Liver (tissue), 9 donors: ENCODE measurements around the gene DCXR. TPM values are rescaled to one million over a fixed set of nuclear protein-coding genes. Genes with fewer than 3 reads are reported as not detected.

Source experiments
- DNase-seq: peaks from one replicate; pipeline ENCODE4 v3.0.0-alpha.2; 2017; ENCODE audit warnings: low spot score
- H3K27ac ChIP-seq, 2 donors: one replicate each; pipeline ENCODE4 v1.7.0; 2013; ENCODE audit warnings: inconsistent platforms in 2 of 2, low read length in 2 of 2, control low read depth in 1 of 2, low read depth in 1 of 2, mild to moderate bottlenecking in 1 of 2
- H3K27me3 ChIP-seq, 4 donors: one replicate each; pipeline versions ENCODE4 v1.6.1 to v1.7.0; 2013; ENCODE audit warnings: low read length in 3 of 4, inconsistent platforms in 1 of 4, mild to moderate bottlenecking in 1 of 4, moderate library complexity in 1 of 4; ENCODE audit not compliant: control insufficient read depth in 4 of 4, insufficient read depth in 4 of 4
- H3K36me3 ChIP-seq, 4 donors: one replicate each; pipeline versions ENCODE4 v1.6.1 to v1.7.0; 2013; ENCODE audit warnings: low read length in 3 of 4, mild to moderate bottlenecking in 3 of 4, low read depth in 1 of 4, moderate library complexity in 1 of 4; ENCODE audit not compliant: control insufficient read depth in 4 of 4, insufficient read depth in 3 of 4
- H3K4me1 ChIP-seq, 4 donors: one replicate each; pipeline versions ENCODE4 v1.6.1 to v1.7.0; 2013; ENCODE audit warnings: low read length in 3 of 4, mild to moderate bottlenecking in 3 of 4, moderate library complexity in 1 of 4; ENCODE audit not compliant: control insufficient read depth in 4 of 4, insufficient read depth in 4 of 4
- H3K4me3 ChIP-seq, 3 donors: one replicate each; pipeline versions ENCODE4 v1.6.1 to v1.7.0; 2013; ENCODE audit warnings: low read length in 3 of 3, control low read depth in 1 of 3, low read depth in 1 of 3, mild to moderate bottlenecking in 1 of 3
- H3K9ac ChIP-seq, 2 donors: one replicate each; pipeline ENCODE4 v1.7.0; 2013; ENCODE audit warnings: low read length in 2 of 2, mild to moderate bottlenecking in 2 of 2, moderate library complexity in 2 of 2, control low read depth in 1 of 2, low read depth in 1 of 2
- H3K9me3 ChIP-seq, 4 donors: one replicate each; pipeline versions ENCODE4 v1.6.1 to v1.7.0; 2013; ENCODE audit warnings: low read length in 3 of 4; ENCODE audit not compliant: control insufficient read depth in 4 of 4
- ATF3 ChIP-seq: IDR thresholded peaks from 2 replicates; pipeline ENCODE4 v1.6.1; 2016; ENCODE audit warnings: antibody characterized with exemption
- CTCF ChIP-seq: fragments of 150-350 bp; IDR thresholded peaks from 2 replicates; pipeline ENCODE4 v1.5.1; 2017; ENCODE audit warnings: improper control_type of control experiment, low read depth, low read length; ENCODE audit not compliant: missing input control
- EGR1 ChIP-seq, 2 donors: IDR thresholded peaks; 2 replicates each; pipeline ENCODE4 v1.6.1; 2016 to 2018; ENCODE audit warnings: antibody characterized with exemption in 2 of 2, low read depth in 2 of 2
- FOXA1 ChIP-seq: IDR thresholded peaks from 2 replicates; pipeline ENCODE4 v1.6.1; 2016; ENCODE audit warnings: antibody characterized with exemption
- FOXA2 ChIP-seq: IDR thresholded peaks from 2 replicates; pipeline ENCODE4 v1.6.1; 2016; ENCODE audit warnings: antibody characterized with exemption
- GABPA ChIP-seq, 2 donors: IDR thresholded peaks in 1 of 2; conservative IDR thresholded peaks in 1 of 2; 2 replicates each; pipeline ENCODE4 v1.6.1; 2016; ENCODE audit warnings: antibody characterized with exemption in 2 of 2, mild to moderate bottlenecking in 1 of 2, moderate library complexity in 1 of 2
- HNF4A ChIP-seq, 2 donors: conservative IDR thresholded peaks; 2 replicates each; pipeline ENCODE4 v1.6.1; 2016; ENCODE audit warnings: antibody characterized with exemption in 2 of 2, mild to moderate bottlenecking in 2 of 2
- HNF4G ChIP-seq: IDR thresholded peaks from 2 replicates; pipeline ENCODE4 v1.6.1; 2016; ENCODE audit warnings: antibody characterized with exemption
- JUND ChIP-seq, 2 donors: IDR thresholded peaks; 2 replicates each; pipeline ENCODE4 v1.6.1; 2016; ENCODE audit warnings: antibody characterized with exemption in 2 of 2
- MAX ChIP-seq: IDR thresholded peaks from 2 replicates; pipeline ENCODE4 v1.6.1; 2016; ENCODE audit warnings: antibody characterized with exemption
- NR2F2 ChIP-seq: IDR thresholded peaks from 2 replicates; pipeline ENCODE4 v1.6.1; 2016; ENCODE audit warnings: antibody characterized with exemption
- RAD21 ChIP-seq, 2 donors: IDR thresholded peaks; 2 replicates each; pipeline ENCODE4 v1.6.1; 2016; ENCODE audit warnings: antibody characterized with exemption in 2 of 2, mild to moderate bottlenecking in 2 of 2
- REST ChIP-seq: IDR thresholded peaks from 2 replicates; pipeline ENCODE4 v1.6.1; 2016; ENCODE audit warnings: antibody characterized with exemption, mild to moderate bottlenecking
- RXRA ChIP-seq, 2 donors: IDR thresholded peaks; 2 replicates each; pipeline ENCODE4 v1.6.1; 2017 to 2018; ENCODE audit warnings: antibody characterized with exemption in 2 of 2, mild to moderate bottlenecking in 1 of 2
- SP1 ChIP-seq: IDR thresholded peaks from 2 replicates; pipeline ENCODE4 v1.6.1; 2018; ENCODE audit warnings: antibody characterized with exemption, mild to moderate bottlenecking
- TAF1 ChIP-seq: conservative IDR thresholded peaks from 2 replicates; pipeline ENCODE4 v1.6.1; 2016; ENCODE audit warnings: antibody characterized with exemption, mild to moderate bottlenecking
- YY1 ChIP-seq: IDR thresholded peaks from 2 replicates; pipeline ENCODE4 v1.6.1; 2016; ENCODE audit warnings: antibody characterized with exemption, mild to moderate bottlenecking
- ZBTB33 ChIP-seq: IDR thresholded peaks from 2 replicates; pipeline ENCODE4 v1.6.1; 2016; ENCODE audit warnings: antibody characterized with exemption
- WGBS: extraction: QIAGEN DNeasy Blood & Tissue Kit; methylation state at CpG from one replicate; pipeline ENCODE4 v1.1.7; 2013; 5-methylcytosine and 5-hydroxymethylcytosine counted together
- polyA plus RNA-seq, 2 donors: library from polyadenylated mRNA; stranded (reverse) in 1 of 2; unstranded in 1 of 2; fragments of 200-250 nt in 1 of 2; fragments of >200 nt in 1 of 2; fragmentation: Nextera tagmentation in 1 of 2; extraction: Ambion mirVana in 1 of 2; gene quantifications; one replicate each; pipeline versions ENCODE4 v1.2.1 to v1.2.3, GENCODE V29; 2013 to 2015
- total RNA-seq, 2 donors: library from RNA; depleted of rRNA; stranded (reverse); fragments of >200 nt; gene quantifications; one replicate each; pipeline ENCODE4 v1.2.3, GENCODE V29; 2014
- donor health status: healthy.
- donor health status: healthy.
- donor health status: healthy.
- donor health status: healthy.
- donor health status: healthy.

DCXR gene
- total and polyA plus RNA-seq, 4 donors = 58.6 to 1,190 (median 585) TPM

- no peak overlapping the region for H3K9ac ChIP-seq
- peaks cover 39 to 88% (median 63%) of the 10 kb centered on the region in 4 donors for H3K36me3 ChIP-seq
- no peak overlapping the region for H3K27ac ChIP-seq
- H3K27me3 ChIP-seq = no peaks in the 10 kb centered on the region
- no peak for DNase-seq
- TF ChIP-seq JUND (IDR thresholded peaks at IDR 0.05) (no peak), FOXA1 (no peak), REST (no peak), RAD21 (IDR thresholded peaks at IDR 0.05) (no peak), RXRA (IDR thresholded peaks at IDR 0.05) (no peak), HNF4G (no peak), ZBTB33 (no peak), YY1 (no peak), HNF4A (conservative IDR thresholded peaks at IDR 0.05) (no peak), NR2F2 (no peak), CTCF (no peak), GABPA (IDR thresholded peaks at IDR 0.05 in 1 of 2, conservative IDR thresholded peaks at IDR 0.05 in 1 of 2) (no peak), SP1 (no peak), FOXA2 (no peak), EGR1 (IDR thresholded peaks at IDR 0.05; ENCODE audit: low read depth in 2 of 2) (no peak), ATF3 (no peak), TAF1 (no peak), MAX (no peak)
- H3K4me1 ChIP-seq = peaks cover 0 to 27% (median 7%) of the 10 kb centered on the region in 4 donors
- H3K4me3 ChIP-seq = no peak overlapping the region
- no peaks in the 10 kb centered on the region for H3K9me3 ChIP-seq
- 85% methylated on average over 49 of the region's 49 CpGs for WGBS
Observed at GRCh38 chr17:82085031-82085861, 47.7 kb upstream of the DCXR start.
